OCI-LY7 (cell line): ENCODE measurements around the gene DNM2. TPM values are rescaled to one million over a fixed set of nuclear protein-coding genes. Genes with fewer than 3 reads are reported as not detected.

Source experiments
- BruUV-seq: library from RNA; stranded (reverse); fragments of 400-500 nt; replicated peaks from 2 replicates; lab custom pipeline; 2021; lab: Mats Ljungman, UMichigan
- CTCF ChIA-PET: fragments of 300-600 bp; sonication (Branson Sonifier 250); formaldehyde crosslinking; loops from one replicate; lab custom pipeline; 2022; ENCODE audit warnings: antibody characterized with exemption; ENCODE audit not compliant: unreplicated experiment; lab: Charles Lee
- POLR2A ChIA-PET: fragments of 300-600 bp; sonication (Branson Sonifier 250); formaldehyde crosslinking; loops from one replicate; lab custom pipeline; 2022; ENCODE audit warnings: antibody characterized with exemption; lab: Charles Lee
- DNase-seq: peaks from one replicate; pipeline ENCODE4 v3.0.0-alpha.2; 2015; ENCODE audit warnings: low spot score
- H2AFZ ChIP-seq: fragments of 200-600 bp; sonication (generic), shearing (Covaris generic); 2 replicates; pipeline ENCODE4 v1.6.1; 2014; ENCODE audit warnings: mild to moderate bottlenecking, antibody characterized with exemption, low read length, moderate library complexity
- H3K27ac ChIP-seq: fragments of 200-600 bp; sonication (generic); 2 replicates; pipeline ENCODE4 v1.5.1; 2014; ENCODE audit warnings: mixed run types, low read depth, mild to moderate bottlenecking, moderate library complexity, low read length, inconsistent platforms; ENCODE audit not compliant: poor library complexity, severe bottlenecking
- H3K36me3 ChIP-seq: fragments of 200-600 bp; sonication (generic); 2 replicates; pipeline ENCODE4 v1.6.1; 2014; ENCODE audit warnings: mild to moderate bottlenecking, antibody characterized with exemption, low read length, moderate library complexity, mixed read lengths; ENCODE audit not compliant: insufficient read depth
- H3K4me1 ChIP-seq: fragments of 200-600 bp; sonication (generic); 2 replicates; pipeline ENCODE4 v1.5.1; 2014; ENCODE audit warnings: mild to moderate bottlenecking, low read length; ENCODE audit not compliant: insufficient read depth, poor library complexity, severe bottlenecking
- H3K4me2 ChIP-seq: fragments of 200-600 bp; sonication (generic); 2 replicates; pipeline ENCODE4 v1.6.1; 2014; ENCODE audit warnings: mild to moderate bottlenecking, low read length
- H3K4me3 ChIP-seq: fragments of 200-600 bp; sonication (generic); 2 replicates; pipeline ENCODE4 v1.5.1; 2014; ENCODE audit warnings: mild to moderate bottlenecking, low read depth, low read length; ENCODE audit not compliant: poor library complexity, severe bottlenecking
- H3K79me2 ChIP-seq: fragments of 200-600 bp; sonication (generic); 2 replicates; pipeline ENCODE4 v1.6.1; 2016; ENCODE audit warnings: low read depth, mild to moderate bottlenecking, low read length, moderate library complexity, mixed read lengths; ENCODE audit not compliant: insufficient read depth
- H3K9me2 ChIP-seq: fragments of 200-600 bp; sonication (generic); 2 replicates; pipeline ENCODE4 v1.6.1; 2016; ENCODE audit warnings: mild to moderate bottlenecking, low read length, mixed read lengths; ENCODE audit not compliant: insufficient read depth
- H3K9me3 ChIP-seq: fragments of 200-600 bp; sonication (generic); 2 replicates; pipeline ENCODE4 v1.6.1; 2014; ENCODE audit warnings: mild to moderate bottlenecking, mixed run types, low read length, mixed read lengths
- H4K20me1 ChIP-seq: fragments of 200-600 bp; sonication (generic); 2 replicates; pipeline ENCODE4 v1.6.1; 2014; ENCODE audit warnings: mild to moderate bottlenecking, antibody characterized with exemption, low read length, moderate library complexity, mixed read lengths; ENCODE audit not compliant: insufficient read depth
- CTCF ChIP-seq: fragments of 200-600 bp; sonication (generic); conservative IDR thresholded peaks from 2 replicates; pipeline ENCODE4 v1.5.1; 2014; ENCODE audit warnings: mild to moderate bottlenecking, antibody characterized with exemption, low read length, moderate library complexity, mixed read lengths
- EZH2phosphoT487 ChIP-seq: fragments of 200-600 bp; sonication (generic); IDR thresholded peaks from 2 replicates; pipeline ENCODE4 v1.6.1; 2018; ENCODE audit warnings: low read depth, borderline replicate concordance, mild to moderate bottlenecking, mixed run types, antibody characterized with exemption, low read length, moderate library complexity, mixed read lengths
- intact Hi-C: fragments of 100-400 bp; cut with micrococcal nuclease; formaldehyde crosslinking; loops from one replicate; pipeline ENCODE4 v1.10.0; 2022; ENCODE audit not compliant: unreplicated experiment
- total RNA-seq, 2 experiments: library from RNA; depleted of rRNA in 1 of 2; stranded (reverse); fragments of >200 nt in 1 of 2; shearing (Covaris generic) in 1 of 2; gene quantifications; 2 replicates each; pipeline ENCODE4 v1.2.3, GENCODE V29; 2014 to 2022

DNM2 gene
- total RNA-seq, 2 experiments from 2014 or later: 139 to 165 TPM

- H3K79me2 ChIP-seq: peaks cover 6% of the 10 kb centered on the region; the same call in 1 of the 2 replicates
- no peak overlapping the region for H3K27ac ChIP-seq
- no peak overlapping the region for H3K4me3 ChIP-seq
- H3K9me2 ChIP-seq: no peaks in the 10 kb centered on the region
- no TSS peak for BruUV-seq
- intact Hi-C loops: no loop called here
- CTCF ChIA-PET: no interaction called here
- TF ChIP-seq CTCF: no peak
- TF ChIP-seq EZH2phosphoT487: no peak
- no peak overlapping the region for H3K4me2 ChIP-seq
- no peaks in the 10 kb centered on the region for H4K20me1 ChIP-seq
- DNase-seq: no peak
- POLR2A ChIA-PET: no interaction called here
- peaks cover 40% of the 10 kb centered on the region for H3K4me1 ChIP-seq
- peaks cover 85% of the 10 kb centered on the region for H3K36me3 ChIP-seq
- no peaks in the 10 kb centered on the region for H3K9me3 ChIP-seq
- no peak overlapping the region for H2AFZ ChIP-seq
Observed at GRCh38 chr19:10780368-10780767, 62.5 kb downstream of the DNM2 start.

- no peak overlapping the region for H3K4me3 ChIP-seq
- TF ChIP-seq CTCF: no peak
- TF ChIP-seq EZH2phosphoT487: no peak
Observed at GRCh38 chr19:10782795-10783194, 64.9 kb downstream of the DNM2 start.

GRCh38 chr19:10784257-10784656 is 66.4 kb downstream of the DNM2 start:
- Histone ChIP-seq H3K4me1 (peaks cover 8% of the 10 kb centered on the region), H3K9me2 (no peaks in the 10 kb centered on the region), H3K36me3 (peaks cover 94% of the 10 kb centered on the region), H3K4me3 (no peak overlapping the region), H3K27ac (no peak overlapping the region), H3K9me3 (no peaks in the 10 kb centered on the region), H3K79me2 (no peaks in the 10 kb centered on the region), H2AFZ (no peak overlapping the region), H3K4me2 (no peak overlapping the region), H4K20me1 (no peaks in the 10 kb centered on the region)
- ChIA-PET POLR2A (no interaction called here), CTCF (no interaction called here)
- no peak for DNase-seq
- TF ChIP-seq EZH2phosphoT487 (no peak), CTCF (no peak)
- BruUV-seq: no TSS peak
- intact Hi-C loops: no loop called here

More at GRCh38 chr19:10782795-10783194, 64.9 kb downstream of the DNM2 start:
- no TSS peak for BruUV-seq
- ChIA-PET CTCF (no interaction called here), POLR2A (interaction anchor here (0.5 kb wide), 1 partner anchor 36 kb away, joined by 3 read pairs; no protein-coding TSS in a partner anchor)
- Histone ChIP-seq H3K4me2 (no peak overlapping the region), H3K79me2 (peaks cover 6% of the 10 kb centered on the region; the same call in 1 of the 2 replicates), H3K9me3 (no peaks in the 10 kb centered on the region), H3K27ac (no peak overlapping the region), H4K20me1 (no peaks in the 10 kb centered on the region), H2AFZ (no peak overlapping the region), H3K9me2 (no peaks in the 10 kb centered on the region), H3K36me3 (peaks cover 92% of the 10 kb centered on the region), H3K4me1 (peaks cover 16% of the 10 kb centered on the region)
- DNase-seq: no peak
- intact Hi-C loops: no loop called here
